Esophagus muscularis mucosa (tissue), 4 donors: ENCODE data around the gene DAZL. TPM values are rescaled to one million over a fixed set of nuclear protein-coding genes. Genes with fewer than 3 reads are reported as not detected.

ENCODE experiments used
- DNase-seq: peaks from one replicate; pipeline ENCODE4 v3.0.0-alpha.2; 2017; ENCODE audit errors: extremely low spot score
- H3K27ac ChIP-seq, 4 donors: fragments of 200-600 bp; sonication (generic); replicated peaks in 1 of 4; 1 replicate in 3 of 4; 2 replicates in 1 of 4; pipeline ENCODE4 v1.5.1; 2016 to 2019; ENCODE audit warnings: mild to moderate bottlenecking in 1 of 4
- H3K27me3 ChIP-seq, 4 donors: fragments of 200-600 bp; sonication (generic); one replicate each; pipeline versions ENCODE4 v1.5.1 to v1.6.0; 2016 to 2019
- H3K36me3 ChIP-seq, 4 donors: fragments of 200-600 bp; sonication (generic); one replicate each; pipeline ENCODE4 v1.5.1; 2016 to 2019
- H3K4me1 ChIP-seq, 4 donors: fragments of 200-600 bp; sonication (generic); one replicate each; pipeline ENCODE4 v1.5.1; 2016 to 2019
- H3K4me3 ChIP-seq, 4 donors: fragments of 200-600 bp; sonication (generic); 1 replicate in 2 of 4; 2 replicates in 2 of 4; pipeline ENCODE4 v1.5.1; 2016 to 2019; ENCODE audit warnings: mild to moderate bottlenecking in 4 of 4, moderate library complexity in 1 of 4
- H3K9me3 ChIP-seq, 4 donors: fragments of 200-600 bp; sonication (generic); 1 replicate in 3 of 4; 2 replicates in 1 of 4; pipeline ENCODE4 v1.5.1; 2016 to 2019
- EP300 ChIP-seq: sonication (generic); formaldehyde crosslinking; IDR thresholded peaks from one replicate; pipeline ENCODE4 v1.6.1; 2017; ENCODE audit warnings: antibody characterized with exemption
- POLR2A ChIP-seq: fragments of 450-650 bp; IDR thresholded peaks from one replicate; pipeline ENCODE4 v1.6.1; 2017; ENCODE audit warnings: antibody characterized with exemption, moderate library complexity, mild to moderate bottlenecking, low read depth
- POLR2AphosphoS5 ChIP-seq, 2 donors: sonication (generic); formaldehyde crosslinking; IDR thresholded peaks; one replicate each; pipeline ENCODE4 v1.6.1; 2017; ENCODE audit warnings: antibody characterized with exemption in 2 of 2
- WGBS: methylation state at CpG from one replicate; pipeline ENCODE4 v1.1.5; 2018; 5-methylcytosine and 5-hydroxymethylcytosine counted together
- intact Hi-C: fragments of 100-400 bp; cut with DNase I; formaldehyde crosslinking; loops from one replicate; pipeline ENCODE4 v1.15.1; 2023
- total RNA-seq, 4 donors: library from RNA; depleted of rRNA; stranded (reverse); fragments of >200 nt; gene quantifications; one replicate each; pipeline versions ENCODE4 v1.1.0 to v1.2.1, GENCODE V29; 2016
- TF ChIP-seq, protein P1 (sequence below), 3 experiments: fragments of 200-600 bp in 2 of 3; fragments of 450-650 bp in 1 of 3; sonication (generic) in 2 of 3; IDR thresholded peaks; one replicate each; pipeline ENCODE4 v1.5.1; 2017 to 2019; ENCODE audit warnings: antibody characterized with exemption in 3 of 3, mild to moderate bottlenecking in 2 of 3, moderate library complexity in 1 of 3

The DAZL gene
- total RNA-seq, 4 donors from 2014 or later: not detected

- Histone ChIP-seq H3K4me1 (no peaks in the 10 kb centered on the region), H3K9me3 (no peaks in the 10 kb centered on the region), H3K27ac (no peak overlapping the region), H3K27me3 (peaks cover 0 to 9% (median 0%) of the 10 kb centered on the region in 4 donors), H3K4me3 (no peak overlapping the region), H3K36me3 (no peaks in the 10 kb centered on the region)
- intact Hi-C loops: no loop called here
- WGBS: 75% methylated on average over 4 of the region's 4 CpGs
- TF ChIP-seq POLR2AphosphoS5 (IDR thresholded peaks at IDR 0.05) (no peak), POLR2A (no peak), EP300 (no peak)
- TF ChIP-seq, protein P1, sequence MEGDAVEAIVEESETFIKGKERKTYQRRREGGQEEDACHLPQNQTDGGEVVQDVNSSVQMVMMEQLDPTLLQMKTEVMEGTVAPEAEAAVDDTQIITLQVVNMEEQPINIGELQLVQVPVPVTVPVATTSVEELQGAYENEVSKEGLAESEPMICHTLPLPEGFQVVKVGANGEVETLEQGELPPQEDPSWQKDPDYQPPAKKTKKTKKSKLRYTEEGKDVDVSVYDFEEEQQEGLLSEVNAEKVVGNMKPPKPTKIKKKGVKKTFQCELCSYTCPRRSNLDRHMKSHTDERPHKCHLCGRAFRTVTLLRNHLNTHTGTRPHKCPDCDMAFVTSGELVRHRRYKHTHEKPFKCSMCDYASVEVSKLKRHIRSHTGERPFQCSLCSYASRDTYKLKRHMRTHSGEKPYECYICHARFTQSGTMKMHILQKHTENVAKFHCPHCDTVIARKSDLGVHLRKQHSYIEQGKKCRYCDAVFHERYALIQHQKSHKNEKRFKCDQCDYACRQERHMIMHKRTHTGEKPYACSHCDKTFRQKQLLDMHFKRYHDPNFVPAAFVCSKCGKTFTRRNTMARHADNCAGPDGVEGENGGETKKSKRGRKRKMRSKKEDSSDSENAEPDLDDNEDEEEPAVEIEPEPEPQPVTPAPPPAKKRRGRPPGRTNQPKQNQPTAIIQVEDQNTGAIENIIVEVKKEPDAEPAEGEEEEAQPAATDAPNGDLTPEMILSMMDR (IDR thresholded peaks at IDR 0.05): no peak
- DNase-seq: peak; percentile 66
Measured at GRCh38 chr3:16538507-16538906, 66.7 kb downstream of the DAZL start.

DNA sequence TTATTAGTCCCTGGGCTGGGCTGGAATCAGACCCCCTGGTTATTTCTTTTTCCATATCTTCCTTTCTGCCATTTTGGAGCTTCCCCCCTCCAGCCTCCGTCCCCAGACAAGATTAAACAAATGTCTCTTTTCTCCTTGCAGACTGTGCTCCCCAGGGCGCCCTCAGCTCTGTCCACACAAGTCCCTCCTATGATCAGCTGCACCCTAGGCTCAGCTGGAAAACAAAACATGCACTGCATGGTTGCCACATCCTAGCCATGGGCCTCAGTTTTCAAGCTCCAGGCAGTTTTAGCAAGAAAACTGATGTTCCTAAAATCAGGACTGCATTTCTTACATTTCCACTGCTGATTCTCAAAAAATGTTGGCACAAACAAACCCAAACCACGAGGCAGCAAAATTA is 68.2 kb downstream of the DAZL start:
- intact Hi-C loops: no loop called here
- Histone ChIP-seq H3K36me3 (no peaks in the 10 kb centered on the region), H3K4me3 (no peak overlapping the region), H3K27ac (no peak overlapping the region), H3K9me3 (no peaks in the 10 kb centered on the region), H3K27me3 (peaks cover 0 to 9% (median 0%) of the 10 kb centered on the region in 4 donors), H3K4me1 (no peaks in the 10 kb centered on the region)
- TF ChIP-seq POLR2A (no peak), POLR2AphosphoS5 (IDR thresholded peaks at IDR 0.05) (no peak), EP300 (no peak)
- TF ChIP-seq, protein P1 (IDR thresholded peaks at IDR 0.05): no peak
- peak; percentile 83 for DNase-seq
- WGBS: 97% methylated on average over 2 of the region's 3 CpGs

Other genes starting within 250 kb of the DAZL start
- gene RFTN1, start 91.7 kb downstream of the DAZL start, total RNA-seq: 100 to 1,000 TPM in 2 of 4 donors, 10 to 100 TPM in 2; 79.7 to 142 (median 104) TPM